NCI-H2081 (cell line): ENCODE data around the gene FANK1.
A peak's percentile ranks its signal among the peaks of the same experiment; 100 is the strongest.

Experiments
- DNase-seq, 2 experiments: peaks; one replicate each; lab custom pipeline; 2025; lab: John Stamatoyannopoulos, UW

Gene FANK1, protein sequence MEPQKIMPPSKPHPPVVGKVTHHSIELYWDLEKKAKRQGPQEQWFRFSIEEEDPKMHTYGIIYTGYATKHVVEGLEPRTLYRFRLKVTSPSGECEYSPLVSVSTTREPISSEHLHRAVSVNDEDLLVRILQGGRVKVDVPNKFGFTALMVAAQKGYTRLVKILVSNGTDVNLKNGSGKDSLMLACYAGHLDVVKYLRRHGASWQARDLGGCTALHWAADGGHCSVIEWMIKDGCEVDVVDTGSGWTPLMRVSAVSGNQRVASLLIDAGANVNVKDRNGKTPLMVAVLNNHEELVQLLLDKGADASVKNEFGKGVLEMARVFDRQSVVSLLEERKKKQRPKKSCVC

DNA sequence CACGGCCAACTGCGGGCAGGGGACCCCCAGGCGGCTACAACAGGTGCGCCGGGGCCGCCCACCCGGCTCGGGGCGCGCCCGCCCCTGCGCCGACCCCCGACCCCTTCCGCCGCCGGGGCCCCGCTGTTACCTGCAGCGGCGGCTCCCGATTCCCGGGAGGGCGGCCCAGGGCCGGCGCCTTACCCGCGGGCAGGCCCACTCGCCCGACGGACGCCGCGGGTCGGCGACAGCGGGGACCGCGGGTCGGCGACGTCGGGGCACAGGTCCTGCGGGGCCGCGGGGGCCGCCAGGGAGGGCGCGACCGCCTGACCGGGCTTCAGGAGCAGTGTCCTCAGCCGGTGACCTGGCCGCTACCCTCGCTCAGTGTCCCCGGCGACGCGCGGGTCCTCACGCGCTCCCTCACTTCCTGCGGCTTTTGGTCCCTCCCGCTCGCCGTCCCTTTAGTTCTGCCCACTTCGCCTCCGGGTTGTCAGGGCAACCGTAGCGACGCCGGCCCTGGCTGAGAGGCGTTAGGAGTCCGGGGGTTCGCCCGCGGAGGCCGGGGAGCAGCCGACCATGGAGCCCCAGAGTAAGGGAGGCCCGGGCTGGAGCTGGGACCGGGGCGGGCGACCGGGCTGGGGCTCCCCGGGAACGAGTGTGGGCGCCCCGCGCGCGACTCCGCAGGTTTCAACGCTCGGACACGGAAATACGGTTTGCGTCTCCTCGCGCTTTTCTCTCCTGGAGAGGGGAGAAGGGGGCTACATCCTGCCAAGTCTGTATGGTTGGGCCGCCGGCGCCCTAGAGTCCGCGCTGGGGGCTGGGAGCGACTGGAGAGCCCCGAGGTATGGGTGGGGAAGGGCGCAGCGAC, at the start of gene FANK1:
Gene FANK1 (plus strand): TSS at position 477 of the 847 bp plus-strand sequence. CDS start 79 bp downstream, at position 556.
- peak; percentile 39 to 74 for DNase-seq

DNA sequence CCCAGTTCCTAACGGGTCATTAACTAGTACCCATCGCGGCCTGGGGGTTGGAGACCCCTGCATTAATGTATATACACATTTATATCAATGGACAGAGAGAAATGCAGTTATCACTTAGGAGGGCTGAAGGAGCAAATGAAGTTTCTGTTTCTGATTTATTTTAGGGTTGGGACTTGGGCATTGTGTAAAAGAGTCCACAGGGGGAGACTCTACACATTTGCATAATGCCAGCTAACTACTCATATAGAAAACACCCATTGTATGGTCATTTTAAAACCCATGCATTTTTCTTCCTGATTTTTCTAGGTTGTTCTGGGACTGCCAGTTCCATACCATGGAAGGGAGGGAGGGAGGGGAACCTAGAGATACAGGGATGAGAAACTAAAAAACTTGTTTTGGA, 49.5 kb upstream of the FANK1 start:
- no peak for DNase-seq

DNA sequence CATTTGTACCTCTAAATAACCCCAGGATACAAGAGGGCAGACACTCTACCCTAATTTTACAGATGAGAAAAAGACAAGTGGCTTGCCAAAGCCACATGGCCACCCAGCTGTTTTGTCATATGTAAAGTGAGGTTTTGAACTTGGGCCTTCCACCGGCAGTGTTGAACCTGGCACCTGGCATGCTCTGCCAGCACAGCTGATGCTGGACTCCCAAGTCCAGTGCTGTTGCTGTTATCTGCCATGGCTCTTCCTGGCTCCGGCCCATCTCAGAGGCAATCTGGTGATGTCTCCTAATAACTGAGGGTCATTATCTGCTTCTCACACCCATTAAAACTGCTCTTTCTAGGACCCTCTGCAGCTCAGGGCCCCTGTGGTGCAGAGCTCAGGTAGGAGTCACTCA, 48.0 kb upstream of the FANK1 start:
- no peak for DNase-seq

DNA sequence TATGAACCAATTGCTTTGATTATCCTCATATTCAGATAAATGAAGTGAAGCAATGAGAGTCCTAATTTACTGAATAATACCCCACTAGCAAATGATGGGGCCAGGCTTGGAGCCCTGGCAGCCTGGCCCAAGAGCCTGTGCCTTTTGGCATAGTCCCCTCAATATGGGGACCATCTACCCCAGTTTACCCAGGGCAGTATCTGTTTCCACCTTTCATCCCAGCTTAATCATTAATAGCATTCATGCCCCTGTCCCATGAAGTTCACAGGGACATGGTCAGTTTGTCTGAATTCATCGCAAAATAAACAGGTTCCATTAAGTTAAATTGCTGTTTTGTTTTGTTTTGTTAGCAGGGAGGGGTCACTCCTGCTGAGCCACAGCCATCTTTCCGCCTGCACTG, 47.5 kb upstream of the FANK1 start:
- DNase-seq, result no peak

DNA sequence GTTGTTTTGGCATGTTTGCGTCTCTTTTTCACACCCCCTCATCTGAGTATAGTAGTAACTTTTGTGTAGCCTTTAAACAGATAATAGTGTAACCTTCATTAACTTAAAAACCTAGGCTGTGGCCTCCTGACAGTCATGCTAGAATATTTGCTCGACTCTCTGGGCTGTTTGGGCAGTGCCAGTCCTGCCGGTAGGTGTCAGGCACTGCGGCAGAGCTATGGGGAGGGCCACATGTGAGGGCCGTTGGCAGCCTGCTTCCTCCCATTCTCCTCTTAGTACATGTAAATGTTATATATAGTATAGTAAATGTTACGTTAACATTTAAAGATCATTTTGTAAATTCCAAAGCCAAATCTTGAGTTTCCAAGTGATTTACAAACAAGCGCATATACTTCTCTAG, 46.9 kb upstream of the FANK1 start:
- DNase-seq, result no peak

DNA sequence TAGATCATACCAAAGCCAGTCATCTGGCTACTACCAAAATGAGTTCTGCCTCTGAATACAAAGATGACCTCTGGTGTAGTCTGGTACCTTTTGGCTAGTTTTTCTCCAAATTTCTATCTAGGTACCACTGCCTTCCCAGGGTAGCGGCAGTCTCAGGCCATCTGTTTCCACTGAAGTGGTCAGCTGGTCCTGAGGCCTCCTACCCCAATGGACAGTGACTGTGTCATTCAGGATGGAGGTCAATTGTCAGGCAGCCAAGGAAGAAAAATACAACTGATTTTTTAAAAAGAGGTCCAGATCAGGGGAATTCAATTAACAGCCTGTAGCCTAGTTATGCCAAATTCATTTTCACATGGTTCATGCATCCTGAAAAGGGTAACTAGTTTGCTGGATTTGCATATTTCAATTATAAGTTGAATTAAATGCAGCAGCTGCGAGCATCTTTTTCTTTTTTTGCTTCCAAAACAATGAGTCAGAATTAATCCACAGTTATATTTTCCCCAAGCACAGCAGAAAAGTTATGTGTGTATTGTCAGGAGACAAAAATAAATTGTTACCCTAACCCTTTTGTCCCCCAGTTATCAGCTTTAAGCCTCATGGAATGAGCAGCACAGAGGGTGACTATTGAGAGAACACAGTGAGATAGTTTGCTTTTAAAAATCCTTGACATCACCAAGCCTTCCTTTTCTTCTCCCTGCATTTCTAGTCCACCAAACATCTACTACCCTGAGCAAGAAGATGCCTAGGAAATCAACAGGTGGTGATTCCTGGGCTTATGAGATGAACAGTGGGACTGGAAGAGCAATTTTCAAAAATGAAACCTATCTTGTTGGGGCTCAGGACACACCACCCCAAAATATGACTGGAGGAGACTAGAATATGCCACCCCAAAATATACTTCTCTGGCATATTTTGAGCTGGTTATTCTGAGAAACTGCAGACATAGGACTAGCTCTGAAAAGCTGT, 45.3 kb upstream of the FANK1 start:
- DNase-seq, result no peak

DNA sequence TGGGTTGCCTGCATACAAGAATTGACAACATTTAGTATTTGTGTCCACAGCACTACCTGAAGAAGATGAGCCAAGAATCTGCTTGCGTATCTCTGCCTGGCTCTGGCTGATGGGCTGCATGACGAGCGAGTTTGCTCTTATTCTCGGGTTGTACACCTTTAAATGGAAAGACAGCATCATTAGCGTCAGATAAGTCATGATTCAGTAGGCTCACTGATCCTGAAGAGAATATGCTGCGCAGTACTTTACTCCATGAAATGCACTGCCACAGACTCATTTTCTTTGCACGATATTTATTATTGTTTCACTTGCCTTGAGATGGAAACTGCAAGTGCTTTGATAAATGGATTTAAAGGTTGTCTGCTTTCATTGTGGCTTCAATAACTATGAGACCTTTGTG, 43.9 kb upstream of the FANK1 start:
- no peak for DNase-seq

DNA sequence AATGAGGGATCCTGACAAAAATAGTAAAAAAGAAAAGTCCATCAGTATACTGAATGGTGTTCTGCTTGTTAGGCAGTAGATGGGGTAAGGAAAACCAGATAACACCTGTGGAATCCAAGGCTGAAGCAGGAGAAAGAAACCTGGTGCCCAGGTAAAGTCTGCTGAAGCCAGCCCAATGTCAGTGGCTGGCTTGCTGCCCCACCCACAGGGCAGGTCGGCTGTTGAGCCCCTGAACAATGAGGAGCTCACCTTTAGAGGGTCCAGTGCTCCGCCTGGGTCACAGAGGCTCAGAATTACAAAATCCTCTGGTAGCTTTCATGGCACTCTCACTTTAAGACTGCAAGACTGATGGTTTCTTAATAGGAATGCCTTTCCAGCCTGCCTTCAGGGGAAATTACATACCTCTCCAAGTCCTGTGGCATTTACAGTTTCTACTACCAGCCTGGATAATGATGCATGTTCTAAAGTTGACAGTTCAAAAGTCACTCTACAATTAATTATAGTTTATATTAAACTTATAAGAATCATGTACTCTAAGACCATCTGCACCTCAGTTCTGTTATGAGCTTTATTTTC, 39.1 kb upstream of the FANK1 start:
- DNase-seq, result no peak

DNA sequence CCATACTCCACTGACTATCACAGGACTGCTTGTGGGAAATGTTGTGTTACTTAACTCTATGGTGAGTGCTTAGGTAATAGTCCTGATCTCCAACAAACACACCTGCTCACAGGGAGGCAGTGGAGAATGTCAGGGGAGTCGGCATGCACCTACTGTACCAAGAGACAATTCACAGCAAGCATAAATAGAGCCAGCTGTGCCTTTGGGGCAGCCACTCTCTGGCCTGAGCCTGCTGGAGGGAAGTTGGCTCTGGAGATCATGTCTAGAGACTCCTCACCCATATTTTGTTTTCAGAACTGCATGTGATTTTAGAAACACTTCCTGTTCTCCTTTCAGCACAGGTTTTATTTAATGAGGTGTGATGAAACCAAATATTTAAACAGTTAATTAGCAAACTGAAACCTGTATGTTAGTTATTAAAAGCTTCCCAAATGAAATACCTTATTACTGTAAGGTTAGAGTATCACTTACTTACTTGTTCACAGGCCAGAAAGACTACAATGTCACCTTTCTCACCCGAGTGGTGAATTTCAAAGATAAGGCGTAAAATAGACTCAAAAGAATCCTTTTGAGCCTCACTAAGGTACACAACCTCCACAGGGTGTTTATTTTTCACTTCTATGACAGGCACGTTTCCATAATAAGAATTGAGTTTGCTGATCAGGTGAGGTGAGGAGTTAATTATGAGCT, 37.1 kb upstream of the FANK1 start:
- peak; percentile 22 to 70 for DNase-seq

DNA sequence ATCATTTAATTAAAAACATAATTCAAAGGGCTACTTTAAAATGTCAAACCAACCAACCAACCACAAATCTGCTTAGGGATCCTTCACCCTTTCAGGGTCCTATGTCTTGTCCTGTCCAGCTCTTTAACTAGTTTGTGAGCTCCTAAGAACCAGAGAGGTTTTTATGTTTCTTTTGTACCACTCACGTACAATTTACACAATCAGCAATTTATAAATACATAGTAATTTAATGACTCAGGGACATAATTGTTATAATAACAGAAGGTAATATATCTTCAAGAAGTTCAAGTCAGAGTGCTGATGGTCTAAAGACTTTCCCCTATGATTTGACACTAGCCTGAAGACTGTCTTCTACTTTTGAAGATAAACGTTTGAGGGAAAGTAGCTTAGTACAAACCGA, 31.2 kb upstream of the FANK1 start:
- DNase-seq, result no peak

DNA sequence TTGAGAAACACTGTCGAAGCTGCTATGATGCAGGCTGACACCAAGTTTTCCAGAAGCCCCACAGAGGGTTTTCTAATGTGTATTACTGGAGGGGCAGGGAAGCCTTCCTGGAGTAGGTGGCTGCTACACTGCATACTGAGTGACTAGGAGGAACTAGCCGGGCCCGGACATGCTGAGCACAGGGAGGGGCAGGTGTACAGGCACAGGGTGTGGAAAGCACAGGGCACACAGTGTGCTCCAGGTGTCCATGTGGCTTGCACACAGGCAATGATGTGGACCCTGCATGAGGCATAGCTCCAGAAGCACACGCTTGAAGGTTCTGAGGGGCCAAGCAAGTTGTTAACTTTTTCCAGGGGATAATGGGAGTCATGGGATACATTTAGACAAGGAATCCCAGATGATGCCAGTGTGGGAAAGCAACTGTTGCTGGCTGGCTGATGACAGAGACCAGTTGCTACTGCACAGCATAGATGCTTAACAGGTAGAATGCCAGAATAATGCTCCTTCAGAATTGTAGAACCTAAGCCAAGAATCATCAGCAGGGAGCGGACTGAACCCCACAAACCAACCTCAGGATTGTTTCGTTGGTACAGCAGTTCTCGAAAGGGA, 29.8 kb upstream of the FANK1 start:
- DNase-seq, result no peak

DNA sequence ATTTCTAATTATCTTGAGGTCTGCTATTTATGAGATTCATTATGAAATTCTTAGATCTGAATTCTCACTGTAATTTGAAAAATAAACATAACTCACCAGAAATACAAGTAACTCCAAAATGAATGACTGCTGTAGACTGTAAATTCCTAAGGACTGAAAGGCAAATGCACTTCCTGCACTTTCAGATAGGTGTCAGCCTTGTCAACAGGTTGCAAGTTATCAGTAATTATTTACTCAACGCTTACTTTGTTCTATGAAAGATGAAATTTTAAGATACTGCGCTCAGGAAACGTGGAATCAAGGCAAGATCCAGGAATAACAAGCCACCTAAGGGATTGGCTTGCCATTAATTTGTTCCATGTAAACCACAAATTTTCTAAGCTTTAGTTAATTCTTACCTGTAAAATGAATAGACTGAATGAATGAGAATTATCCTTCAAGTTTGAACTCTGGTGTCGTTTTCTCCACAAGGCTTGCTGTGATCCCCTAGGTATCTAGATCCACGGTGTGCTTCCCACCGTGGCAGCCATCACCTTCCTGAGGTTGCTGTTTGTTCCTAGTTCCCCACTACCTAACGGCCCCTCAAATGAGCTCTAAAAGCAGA, 27.9 kb upstream of the FANK1 start:
- DNase-seq, result peak in 1 of 2 experiments; percentile 18

DNA sequence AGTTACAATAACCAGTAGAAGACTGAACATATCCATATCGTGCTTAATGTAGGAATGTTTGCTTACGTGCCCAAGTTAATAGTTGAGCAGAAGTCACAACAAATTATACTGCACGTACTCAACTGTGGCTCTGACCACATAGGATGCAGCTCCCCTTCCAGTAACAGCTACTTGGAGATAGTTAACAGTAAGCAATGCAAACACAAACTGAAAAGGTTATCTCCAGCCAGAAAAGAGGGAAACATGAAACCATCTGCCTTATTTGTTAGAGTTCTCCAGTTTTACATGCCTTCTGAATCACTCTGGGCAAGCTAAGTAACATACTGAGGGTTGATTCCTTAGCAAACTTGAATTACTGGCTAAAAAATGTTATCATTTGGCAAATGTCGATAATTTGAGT, 25.0 kb upstream of the FANK1 start:
- no peak for DNase-seq

DNA sequence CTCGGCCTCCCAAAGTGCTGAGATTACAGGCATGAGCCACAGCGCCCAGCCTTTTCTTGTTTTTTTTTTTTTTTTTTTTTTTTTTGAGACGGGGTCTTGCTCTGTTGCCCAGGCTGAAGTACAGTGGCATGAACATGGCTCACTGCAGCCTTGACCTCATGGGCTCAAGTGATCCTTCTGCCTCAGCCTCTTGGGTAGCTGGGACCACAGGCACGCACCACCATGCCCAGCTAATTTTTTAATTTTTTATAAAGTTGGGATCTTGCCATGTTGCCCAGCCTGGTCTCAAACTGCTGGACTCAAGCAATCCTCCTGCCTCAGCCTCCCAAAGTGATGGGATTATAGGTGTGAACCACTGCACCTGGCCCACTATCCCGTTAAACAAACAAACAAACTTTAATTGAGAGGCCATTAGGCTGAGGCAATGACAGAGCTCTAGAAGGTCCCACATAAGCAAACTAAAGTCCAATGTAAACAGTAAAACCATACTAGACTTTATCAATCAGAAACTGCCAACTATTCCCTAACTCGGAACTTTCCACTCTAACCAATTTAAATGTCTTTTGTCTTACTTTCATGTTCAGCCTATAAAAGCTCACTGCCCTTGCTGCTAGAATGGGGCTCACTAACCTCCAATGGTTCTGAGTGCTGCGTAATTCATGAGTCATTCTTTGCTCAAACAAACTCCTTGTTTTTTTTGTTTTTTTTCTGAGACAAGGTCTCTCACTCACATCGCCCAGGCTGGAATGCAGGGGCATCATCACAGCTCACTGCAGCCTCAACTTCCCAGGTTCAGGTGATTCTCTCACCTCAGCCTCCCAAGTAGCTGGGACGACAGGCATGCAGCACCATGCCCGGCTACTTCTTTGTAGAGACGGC, 17.2 kb upstream of the FANK1 start:
- DNase-seq, result no peak

DNA sequence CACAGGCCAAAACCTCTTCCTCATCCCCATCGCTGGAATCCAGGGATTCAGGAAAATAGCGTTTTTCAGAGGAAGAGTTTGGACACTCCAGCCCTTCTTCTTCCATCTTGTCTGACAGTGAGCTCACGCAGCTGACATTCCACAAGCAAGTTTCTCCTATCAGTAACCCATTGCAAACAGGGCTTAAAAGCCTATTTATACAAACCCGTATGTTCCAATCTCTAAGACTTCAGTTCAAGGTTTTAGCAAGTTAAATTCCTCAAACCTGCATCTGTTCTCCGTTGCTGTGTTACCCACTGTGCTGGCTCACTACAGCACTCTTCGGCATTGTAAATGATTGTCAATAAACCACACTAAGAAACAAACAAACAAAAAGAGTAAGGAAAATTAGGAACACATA, 15.6 kb upstream of the FANK1 start:
- no peak for DNase-seq

DNA sequence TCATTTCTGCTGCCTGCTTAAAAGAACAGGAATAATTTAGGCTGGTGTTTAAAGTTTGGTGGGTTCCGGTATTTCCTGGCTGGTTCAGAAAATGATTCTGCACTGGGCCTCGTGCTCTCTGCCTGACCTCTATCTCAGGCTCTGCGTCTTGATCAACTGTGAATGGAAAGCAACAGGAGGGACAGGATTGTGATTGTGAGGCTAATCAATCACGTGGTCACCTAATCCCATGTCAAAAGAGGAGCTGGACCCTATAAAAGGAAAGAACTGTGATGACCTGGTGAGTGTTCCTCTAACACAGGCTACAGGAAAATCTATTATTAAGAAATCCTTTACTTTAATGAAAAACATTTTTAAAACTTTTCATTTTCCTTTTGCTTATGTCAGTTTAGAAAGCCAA, 15.2 kb upstream of the FANK1 start, which contains the start of gene DHX32:
Gene DHX32 (minus strand): TSS at position 101 of the 400 bp plus-strand sequence. CDS start 468 bp downstream, outside the sequence.
- DNase-seq, result no peak

DNA sequence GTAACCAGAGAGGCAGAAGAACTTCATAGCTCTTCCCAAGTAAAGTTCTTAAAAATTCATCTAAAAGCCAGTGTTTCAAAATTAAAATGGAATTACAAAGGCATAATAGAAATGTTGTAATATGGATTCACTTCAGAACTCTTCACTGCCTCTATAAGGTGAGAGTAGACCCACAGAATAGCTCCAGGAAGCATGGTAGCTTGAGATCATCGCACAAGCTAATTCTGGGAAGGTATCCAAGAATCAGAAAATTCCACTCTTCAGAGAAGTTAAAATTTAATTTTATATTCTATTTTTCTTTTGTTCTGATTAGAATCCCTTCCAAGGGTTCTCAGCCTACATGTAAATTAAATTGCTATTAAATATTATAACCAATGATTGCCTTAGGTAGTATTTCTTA, 13.8 kb upstream of the FANK1 start:
- DNase-seq, result no peak

DNA sequence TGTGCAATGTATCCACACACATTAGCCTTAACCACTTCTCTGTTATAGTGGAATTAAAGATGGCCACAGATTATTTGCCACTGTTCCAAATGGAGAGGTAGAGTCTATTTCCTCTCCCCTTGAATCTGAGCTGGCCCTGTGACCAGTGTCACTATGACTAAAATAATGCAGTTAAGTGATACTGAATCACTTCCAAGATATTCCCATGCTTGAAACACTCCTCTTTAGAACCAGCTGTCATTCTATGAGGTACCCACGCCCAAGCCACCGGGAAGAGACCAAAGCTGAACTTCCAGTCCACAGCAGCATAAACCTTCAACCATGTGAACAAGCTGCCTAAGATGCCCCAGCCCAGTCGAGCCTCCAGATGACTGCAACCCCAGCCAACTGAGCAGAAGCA, 13.2 kb upstream of the FANK1 start:
- DNase-seq, result no peak

DNA sequence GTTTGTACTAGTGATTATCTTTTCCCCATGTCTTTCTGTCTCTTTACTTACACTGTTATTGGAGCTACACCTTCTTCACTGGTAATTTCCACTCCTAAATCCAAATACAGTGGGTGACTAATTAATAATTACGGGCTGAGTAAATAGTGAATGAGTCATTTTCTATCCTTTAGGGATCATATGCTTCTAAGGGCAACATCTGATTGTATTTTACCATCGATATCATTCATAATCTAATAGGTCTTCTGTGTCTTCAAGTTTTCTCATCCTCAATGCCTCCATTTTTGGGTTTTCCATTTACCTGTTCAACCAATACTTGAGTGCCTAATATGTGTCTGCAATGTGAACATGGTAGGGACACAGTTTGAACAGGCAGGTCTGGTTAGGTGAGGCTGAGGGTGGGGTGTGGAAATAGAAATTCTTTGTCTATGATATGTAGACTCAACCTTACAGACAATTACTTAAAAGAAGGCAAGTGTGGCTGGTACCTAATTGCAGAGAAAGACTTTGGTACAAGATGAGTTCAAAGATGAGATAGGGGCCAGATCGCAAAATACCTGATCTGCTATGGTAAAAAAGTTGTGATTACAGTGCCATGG, 9.4 kb upstream of the FANK1 start:
- DNase-seq, result no peak
